ENCODE results near the gene BCORL1.

The BCORL1 gene

DNA sequence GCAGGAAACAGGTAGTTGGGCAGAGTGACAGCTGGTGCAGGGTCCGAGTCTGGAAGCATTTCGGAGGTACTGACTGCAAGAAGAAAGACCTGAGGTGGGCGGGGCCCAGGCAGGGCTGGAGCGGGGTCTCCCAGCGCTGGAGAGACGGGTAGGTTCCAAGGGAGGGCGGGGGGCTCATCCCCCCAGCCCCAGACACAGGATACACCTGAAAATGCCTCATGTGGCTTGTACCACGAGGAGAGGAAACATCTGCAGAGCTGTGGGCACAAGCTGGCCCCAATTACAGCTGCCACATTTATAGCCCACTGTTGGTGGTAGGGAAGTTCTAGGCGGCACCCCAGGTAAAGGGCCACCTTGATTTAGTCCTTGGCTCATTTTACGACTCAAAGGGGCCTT lies 89.9 kb downstream of the BCORL1 start:
- no peak for DNase-seq

DNA sequence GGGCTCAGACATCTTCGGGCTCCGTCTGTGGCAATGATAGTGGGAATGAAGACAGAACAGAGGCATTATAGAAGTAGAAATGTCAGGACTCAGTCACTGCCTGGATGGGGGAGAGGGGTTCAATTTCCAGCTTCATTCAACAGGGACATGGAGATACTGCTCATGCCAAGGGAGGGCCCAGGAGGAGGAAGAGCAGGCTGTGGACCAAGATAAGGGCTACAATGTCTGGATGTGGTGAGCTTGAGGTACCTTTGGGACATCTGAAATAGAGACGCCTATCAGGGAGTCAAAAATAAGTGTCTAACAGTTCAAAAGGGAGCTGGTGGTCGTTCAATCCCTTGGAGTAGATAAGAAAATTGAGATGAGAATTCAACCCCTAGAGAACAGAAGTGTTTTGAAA lies 93.3 kb downstream of the BCORL1 start:
- DNase-seq = no peak

DNA sequence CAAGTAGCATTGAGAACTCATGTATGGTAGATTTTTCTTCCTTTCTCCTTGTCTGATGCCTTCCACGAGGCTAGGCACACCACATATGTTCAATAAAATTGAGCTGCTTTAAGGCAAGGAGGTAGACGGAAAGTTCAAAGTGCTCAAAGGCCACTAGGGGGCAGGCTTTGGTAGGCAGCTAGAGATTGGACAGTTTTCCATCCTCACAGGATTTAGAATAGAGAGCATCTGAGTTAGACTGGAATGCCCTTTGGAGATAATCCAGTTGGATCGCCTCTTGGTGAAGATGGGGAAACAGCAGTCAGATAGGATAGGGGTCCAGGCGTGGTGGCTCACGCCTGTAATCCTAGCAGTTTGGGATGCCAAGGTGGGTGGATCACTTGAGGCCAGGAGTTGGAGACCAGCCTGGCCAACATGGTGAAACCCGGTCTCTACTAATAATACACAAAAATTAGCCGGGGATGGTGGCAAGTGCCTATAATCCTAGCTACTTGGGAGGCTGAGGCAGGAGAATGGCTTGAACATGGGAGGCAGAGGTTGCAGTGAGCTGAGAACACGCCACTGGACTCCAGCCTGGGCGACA lies 97.5 kb downstream of the BCORL1 start:
- DNase-seq = peak; percentile 3 to 51

DNA sequence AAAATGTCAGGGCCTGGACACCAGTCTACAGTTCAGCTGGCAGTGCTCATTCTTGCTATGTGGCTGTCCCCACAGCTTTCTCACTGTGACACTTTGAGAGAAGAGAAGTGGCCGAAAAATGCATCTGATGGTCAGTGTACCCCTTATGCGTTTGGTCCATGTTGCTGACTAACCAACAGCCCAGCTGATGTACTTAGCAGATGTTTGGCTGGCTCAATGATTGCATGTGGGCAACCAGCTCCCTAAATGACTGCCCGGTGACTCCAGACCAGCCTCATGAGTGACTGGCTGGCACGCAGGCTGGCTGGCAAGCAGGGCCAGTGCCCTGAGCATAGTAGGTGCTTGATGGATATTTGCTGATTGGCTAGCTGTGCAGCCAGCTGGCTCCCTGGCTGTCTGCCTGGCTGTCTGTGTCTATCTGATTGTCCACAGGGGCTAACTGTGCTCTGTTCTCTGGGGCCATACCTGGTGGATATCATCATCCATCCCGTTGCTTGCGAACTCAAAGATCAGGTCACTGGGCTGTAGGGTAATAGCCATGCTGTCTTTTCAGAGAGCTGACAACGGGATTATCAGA lies 98.4 kb downstream of the BCORL1 start:
- DNase-seq = no peak

DNA sequence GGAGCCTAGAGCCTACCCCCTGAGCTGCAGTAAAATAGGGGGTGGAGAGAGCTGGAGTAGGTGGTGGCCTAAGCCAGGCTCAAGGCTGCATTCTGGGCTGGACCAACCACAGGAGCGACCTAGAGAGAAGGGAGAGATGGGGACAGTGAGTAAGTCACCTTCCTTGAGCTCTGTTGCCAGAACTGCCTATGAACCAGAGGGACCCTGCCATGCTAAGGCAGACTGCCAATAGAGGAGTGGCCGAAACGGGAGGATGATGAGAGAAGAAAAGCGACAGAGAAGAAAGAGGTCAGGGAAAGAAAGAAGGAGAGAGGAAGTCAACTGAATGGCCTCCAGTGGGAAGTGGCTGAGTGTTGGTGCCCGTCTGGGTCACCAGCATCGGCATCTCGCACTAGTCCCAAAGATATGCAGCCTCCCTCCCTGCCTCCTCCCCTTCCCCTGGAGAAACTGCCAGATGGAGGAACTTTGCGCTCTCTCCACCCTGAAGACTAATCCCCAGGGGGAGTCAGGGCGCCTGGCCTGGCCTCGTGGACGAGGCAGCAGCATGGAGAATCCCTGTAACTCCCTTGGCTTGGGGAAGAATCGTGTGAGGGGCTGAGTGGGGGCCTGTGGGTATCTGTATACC lies 99.1 kb downstream of the BCORL1 start:
- DNase-seq = no peak

DNA sequence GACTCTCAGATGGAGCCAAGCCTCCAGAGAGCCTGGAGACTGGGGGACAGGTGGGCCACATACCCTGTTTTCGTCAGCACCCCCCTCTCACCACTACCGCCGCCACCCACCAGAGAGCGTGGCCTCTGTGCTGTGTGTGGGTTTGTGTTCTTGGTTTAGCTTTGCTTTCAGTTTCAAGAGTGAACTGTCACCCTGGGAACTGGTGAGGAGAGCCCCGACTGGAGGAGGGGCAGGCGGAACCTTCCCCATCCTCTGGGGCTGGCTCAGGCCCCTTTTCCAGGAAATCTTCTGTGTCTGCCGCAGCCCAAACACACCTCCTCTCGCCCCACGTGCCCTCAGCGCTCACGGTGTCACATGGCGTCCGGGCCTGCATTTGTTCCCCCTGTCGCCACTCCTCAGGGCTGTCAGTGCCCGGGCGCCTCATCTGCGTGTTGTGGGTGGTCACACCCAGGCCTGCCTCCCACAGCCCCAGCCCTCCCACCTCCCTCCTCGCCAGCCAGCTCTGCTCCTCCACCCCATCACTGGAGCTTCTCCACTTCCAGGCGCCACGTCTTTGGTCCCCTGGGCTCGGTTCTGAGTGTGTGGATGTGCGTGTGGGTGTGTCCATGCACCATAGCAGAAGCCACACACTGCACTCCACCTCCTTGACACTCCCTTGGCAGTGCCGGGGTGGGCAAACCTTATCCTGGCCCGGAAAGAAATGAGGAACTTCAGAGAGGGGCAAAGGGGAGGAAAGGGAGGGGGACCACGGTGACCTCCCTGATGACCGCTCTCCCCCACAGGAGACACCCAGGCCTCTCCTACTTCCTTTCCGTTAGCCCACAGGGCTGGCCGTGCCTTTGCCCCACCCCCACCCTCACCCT lies 100.0 kb downstream of the BCORL1 start:
- no peak for DNase-seq

DNA sequence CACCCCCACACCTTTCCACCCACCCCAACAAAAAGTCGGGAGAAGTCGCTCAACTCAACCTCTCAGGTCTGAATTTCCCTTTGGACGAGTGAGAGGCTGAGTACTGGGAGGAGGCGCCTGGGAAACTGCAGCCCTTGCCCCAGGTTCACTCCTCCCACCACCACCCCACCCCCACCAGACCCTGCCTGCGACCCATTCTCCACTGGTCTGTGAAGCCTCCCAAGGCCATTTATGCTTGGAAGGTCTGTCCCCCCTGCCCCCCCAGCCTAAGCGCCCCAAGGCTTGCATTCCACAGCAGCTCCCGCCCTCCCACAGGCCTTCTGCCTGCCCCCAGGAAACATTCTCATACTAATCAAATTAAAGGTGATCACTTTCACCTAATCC lies 100.7 kb downstream of the BCORL1 start:
- no peak for DNase-seq

DNA sequence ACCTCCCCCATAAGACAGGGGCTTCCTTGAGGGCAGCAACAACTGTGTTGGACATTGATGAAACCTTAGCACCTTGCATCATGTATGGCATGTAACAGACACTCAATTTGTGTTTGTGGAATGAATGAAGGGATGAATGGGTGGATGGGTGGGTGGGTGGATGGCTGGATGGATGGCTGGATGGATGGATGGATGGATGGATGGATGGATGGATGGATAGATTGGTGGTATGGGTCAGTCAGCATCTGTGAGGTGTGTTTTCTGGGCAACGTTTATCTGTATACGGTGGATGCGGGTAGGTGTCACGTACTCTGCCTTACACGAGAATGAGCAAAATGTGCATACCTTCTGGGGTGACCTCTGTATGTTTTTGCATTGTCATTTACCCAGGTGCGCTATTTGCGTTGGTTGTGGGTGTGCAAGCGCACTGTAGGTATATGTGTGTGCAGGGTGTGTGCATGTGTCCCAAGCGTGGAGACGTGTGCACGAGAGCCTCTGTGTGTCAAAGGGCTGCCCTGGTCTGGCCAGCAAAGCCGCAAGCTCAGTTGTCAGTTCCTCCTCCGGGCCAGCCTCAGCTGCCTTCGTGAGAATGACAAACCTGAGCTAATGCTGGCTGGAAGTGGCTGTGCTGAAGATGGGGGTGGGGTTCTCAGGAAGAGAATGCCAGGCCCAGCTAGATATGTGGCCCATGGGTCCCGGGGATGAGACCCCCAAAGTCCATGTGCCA lies 101.4 kb downstream of the BCORL1 start:
- DNase-seq = no peak

DNA sequence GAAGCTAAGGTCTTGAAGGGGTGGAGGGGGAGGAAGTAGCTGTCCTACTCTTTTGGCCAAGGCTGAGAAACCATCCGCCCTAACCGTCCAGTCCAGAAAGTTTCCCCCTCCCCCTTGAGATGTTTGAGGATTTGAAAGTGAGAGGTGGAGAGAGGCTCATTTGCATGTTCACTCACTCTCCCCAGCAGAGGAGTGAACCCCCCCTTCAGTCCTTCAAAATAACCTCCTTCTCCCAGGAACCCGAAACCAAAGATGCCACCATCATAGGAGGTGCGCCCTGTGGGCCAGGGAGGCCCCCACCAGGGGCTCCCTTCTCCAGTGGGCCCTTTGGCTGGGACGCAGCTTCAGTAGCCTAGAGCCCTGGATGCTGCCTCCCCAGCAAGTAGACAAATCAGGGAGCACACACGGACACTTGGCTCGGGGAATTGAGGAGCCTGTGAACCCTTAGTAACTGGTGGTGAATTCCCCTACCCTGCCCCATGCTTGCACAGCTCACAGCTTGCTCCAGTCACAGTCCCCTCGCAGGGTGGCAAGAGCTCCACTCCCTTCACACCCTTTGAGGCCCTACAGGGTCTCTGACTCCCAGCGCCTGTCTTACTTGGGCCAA lies 102.3 kb downstream of the BCORL1 start:
- no peak for DNase-seq

DNA sequence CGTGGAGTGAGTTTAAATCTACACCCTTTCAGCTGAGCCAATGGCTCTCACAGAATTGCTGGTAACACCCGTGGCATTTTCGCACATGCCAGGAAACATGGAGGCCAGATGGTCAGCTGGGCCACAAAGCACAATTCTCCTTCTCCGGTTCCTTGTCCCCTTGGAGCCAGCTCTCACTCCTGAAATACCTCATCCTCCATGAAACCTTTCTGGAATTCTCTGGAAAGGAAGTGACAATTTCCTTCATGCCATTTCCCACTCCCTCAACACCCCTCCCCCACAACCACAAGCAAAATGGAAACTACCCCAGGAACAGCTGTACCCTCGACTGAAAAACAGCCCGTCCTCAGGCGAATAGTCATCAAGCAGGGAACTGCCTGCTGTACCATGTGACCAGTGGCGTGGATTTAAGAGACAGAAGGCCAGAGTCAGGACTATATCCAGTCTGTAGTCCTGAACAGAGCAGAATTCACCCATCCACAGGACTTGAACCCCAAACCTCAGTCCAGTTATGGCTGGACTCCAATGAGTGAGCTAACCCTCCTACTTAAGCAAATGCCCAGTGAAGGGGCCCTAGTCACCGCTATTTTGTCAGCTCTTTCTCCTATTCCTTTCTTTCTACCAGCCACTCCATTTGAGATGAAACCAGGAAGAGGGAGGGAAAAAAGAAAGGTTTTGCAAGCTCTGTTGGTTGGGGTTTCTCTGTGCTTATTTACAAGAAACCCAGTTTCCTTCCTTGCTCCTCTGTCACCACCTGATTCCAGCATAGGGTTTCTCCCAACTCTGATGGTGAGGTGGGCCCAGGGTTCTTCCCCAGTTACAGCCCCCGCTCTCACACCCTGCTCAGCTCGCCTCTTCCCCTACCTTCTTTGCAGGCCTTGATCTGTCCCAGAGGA lies 103.4 kb downstream of the BCORL1 start:
- no peak for DNase-seq

DNA sequence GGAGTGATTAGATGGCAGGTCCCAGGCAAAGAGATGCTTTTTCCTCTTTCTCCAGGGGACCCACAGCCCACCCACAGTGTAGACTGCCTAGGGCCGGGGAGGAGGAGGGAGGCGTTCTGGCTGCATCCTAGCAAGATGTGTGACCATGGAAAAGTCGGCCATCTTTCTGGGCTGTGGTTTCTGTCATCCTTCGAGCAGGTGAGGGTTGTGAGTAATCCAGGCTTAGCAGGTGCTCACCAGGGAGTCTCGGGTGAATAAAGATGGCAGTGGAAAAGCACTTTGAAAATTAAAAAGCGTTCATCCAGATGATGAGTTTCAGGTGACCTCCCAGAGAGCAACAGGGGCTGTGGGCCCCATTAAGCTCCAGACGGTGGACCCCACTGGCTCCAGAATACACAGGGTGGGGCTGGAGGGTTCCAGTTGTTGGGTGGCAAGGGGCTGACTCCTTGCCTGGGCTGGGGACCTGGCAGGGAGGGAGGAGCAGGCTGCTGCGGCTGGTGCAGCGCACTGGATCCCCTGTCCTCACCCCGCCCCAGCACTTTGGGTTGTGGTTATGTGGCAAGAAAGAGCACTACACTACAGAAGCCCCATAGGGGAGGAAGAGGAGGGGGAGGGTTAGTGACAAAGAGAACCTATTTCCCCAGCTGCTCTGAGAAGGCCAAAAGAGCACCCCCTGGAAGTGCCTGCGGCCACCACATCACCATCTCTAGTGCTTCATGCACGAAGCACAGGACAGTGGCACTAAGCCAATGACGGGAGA lies 104.2 kb downstream of the BCORL1 start:
- DNase-seq = no peak

DNA sequence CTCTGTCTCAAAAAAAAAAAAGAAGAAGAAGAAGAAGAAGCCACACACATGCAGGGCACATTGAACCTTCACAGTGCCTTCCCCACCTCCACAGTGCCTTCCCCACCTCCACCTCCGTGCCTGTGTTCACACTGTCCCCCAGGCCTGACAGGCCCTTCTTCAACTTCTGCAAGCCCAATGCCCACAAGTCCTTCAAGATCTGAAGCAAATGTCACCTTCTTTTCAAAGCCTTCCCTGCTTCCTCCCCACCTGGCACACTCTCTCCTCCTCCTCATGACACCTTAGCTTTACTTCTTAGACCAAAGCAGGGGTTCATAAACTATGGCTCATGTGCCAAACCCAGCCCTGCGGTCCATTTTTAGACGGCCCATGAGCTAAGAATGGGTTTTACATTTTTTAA lies 107.9 kb downstream of the BCORL1 start:
- no peak for DNase-seq

DNA sequence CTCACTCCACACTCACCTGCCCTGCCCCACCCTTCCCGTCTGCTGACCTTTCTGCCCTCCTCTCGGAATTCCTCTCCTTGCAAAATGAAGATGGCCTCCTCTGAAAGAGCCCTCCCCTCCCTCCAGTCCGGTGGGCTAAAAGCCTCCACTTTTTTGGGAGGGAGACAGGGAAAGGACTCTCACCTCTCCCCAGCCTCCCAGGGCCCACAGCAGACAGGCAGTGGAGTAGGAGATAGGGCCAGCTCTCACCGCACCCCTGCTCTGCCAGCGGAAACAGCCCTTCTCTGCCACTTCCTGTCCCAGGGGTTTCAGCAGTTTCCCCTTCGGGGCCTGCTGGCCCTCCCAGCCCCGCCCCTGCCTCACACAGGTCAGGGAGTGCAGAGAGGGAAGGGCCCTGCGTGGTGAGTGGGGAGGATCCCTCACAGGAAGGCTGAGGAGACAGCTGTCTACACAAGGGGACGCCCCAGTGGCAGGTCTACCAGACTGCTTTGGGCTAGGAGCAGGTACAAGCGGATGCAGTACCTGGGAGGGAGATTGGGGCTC lies 109.6 kb downstream of the BCORL1 start:
- DNase-seq = no peak

DNA sequence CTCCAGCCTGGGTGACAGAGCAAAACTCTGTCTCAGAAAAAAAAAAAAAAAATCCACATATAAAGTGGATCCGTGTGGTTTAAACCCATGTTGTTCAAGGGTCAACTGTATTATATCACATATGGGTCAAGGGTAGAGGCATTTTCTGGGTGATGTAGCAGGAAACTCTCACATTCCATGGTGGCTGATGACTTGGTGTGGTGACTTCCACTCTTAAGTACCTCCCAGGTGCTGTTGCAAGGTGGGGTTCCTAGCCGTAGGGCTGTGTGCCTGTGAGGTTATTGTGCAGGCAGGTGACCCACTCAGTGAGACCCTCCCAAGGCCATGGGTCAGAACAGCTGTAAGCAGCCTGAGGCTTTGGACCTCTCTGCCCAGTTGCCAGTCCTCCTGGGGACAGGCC lies 110.8 kb downstream of the BCORL1 start:
- DNase-seq = no peak

DNA sequence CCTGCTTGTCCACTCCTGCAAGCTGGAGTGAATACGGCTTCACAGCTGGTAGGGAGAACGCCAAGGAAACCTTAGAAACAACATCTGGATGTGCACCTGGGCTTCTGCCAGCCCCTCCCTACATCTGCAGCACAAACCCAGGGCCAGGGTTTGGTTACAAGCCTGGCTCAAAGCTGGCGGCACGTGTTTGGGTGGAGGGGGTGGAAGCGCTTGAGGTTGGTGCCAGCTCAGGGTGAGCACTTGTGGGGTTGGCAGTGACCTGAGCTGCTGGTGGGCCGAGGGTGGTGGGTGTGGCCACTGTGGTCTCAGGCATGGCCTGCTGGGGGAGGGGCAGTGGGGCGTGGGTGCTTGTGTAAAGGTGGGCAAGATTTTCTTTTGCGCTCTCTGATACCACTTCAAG lies 112.3 kb downstream of the BCORL1 start:
- DNase-seq = no peak

DNA sequence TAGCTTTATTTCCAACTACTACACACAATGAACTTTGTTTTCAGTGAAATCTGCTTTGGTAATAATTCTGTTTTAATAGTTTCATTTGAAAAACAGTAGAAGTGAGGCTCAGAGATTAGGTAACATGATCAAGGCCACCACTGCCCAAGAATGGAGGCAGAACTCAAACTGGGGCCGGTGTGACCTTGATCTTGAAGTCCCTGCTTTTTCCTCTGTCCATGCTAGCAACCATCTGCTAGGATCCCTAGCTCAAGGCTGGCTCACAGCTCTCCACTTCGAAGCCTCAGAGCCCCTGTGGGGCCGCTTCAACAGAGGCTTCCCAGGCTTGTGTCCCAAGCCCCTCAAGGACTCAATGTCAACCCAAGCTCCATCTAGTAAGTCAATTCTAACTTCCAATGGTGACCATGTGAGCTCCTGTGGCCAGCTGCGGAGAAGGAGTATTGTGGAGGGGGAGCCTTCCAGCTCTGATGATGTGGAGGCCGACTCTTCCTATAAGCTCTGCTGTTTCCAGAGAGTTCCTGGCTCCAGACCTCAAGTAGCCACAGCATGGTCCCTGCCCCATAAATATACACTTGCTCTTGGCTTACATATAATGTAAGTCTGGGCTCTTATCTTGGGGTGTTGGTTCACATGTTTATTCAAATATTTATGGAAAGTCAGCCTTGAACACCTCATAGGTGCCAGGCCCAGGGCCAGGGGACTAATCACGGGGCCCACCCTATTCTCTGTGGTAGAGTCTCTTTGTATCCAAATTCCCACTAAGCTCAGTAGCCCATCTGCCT lies 113.0 kb downstream of the BCORL1 start:
- DNase-seq = no peak

DNA sequence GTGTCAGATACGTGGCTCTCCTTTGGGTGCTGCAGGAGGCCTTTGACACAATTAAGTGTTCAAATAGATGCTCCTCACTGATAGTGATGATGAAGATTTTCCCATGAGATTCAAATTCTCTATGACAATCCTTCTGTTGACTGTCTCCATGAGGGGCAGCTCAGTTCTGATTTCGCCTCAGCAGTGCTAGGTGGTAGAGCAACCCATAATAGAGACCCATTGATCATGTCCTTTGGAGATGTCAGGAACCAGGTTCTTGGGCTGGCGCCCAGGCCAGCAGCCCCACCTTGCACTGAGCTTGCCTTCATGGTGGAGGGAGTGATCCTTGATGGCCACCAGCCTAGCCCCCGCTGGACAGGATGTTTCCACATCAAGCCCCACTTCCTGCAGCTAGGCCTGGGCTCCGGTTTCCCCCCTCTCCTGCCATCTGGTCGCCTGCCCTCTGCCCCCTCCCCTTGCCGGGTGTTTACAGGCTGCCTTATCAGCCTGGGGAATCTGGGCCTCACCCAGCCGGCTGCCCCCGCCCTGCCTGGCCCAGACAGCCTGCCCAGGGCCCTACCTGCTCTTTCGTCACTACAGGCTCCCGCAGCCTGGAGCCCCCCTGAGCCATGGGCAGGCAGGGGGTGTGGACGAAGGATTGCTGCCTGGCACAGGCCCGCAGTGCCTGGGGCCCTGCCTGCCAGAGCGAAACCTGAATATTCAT lies 115.2 kb downstream of the BCORL1 start:
- no peak for DNase-seq

DNA sequence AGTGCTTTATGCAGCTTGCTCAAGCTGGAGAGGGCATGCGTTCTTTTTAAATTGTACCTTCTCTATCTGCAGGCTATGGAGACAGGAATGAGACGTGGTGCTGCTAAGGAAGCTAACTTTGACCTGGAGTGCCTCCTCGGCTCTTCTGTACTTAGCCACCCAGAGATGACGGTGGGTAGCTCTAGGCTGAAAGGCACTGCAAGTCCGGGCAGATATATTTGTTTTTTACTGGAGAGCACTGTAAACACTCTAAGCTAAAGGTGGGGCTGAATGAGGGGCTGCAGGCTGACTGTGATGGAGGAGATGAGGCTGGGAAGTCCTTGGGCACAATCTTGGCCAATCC lies 115.7 kb downstream of the BCORL1 start:
- DNase-seq = no peak

DNA sequence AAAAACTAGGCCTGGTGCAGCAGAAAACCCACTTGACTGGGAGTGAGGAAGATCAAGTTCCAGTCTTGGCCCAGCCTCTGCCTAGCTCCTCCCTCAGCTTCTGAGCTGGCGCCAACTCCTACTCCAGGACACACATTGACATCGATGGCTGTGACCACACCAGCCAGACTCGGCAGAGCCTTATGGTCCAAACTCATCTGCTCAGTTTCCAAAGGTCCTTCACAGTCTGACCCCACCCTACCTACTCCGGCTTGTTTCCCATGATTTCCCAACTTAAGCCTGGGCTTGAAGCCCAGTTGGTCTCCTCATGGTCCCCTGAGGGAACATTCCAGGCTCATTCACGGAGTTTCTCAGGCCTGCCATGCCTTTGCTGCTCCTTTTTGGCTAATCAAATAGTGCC lies 117.7 kb downstream of the BCORL1 start:
- no peak for DNase-seq

Data from NCI-H1930 (cell line).